H54 (cell line): ENCODE measurements around the gene MAD1L1.
"Not testable (repeated sequence)": the region's sequence is repeated elsewhere in the genome, so short reads cannot be mapped to it uniquely, and the experiment has no call there.

Experiments used
- DNase-seq: peaks from one replicate; pipeline ENCODE4 v3.0.0; 2011; ENCODE audit warnings: low spot score, mixed read lengths; ENCODE audit not compliant: insufficient read length
- FAIRE-seq: peaks from 3 replicates; lab custom pipeline; 2011; peaks lifted over from hg19 to GRCh38; lab: Jason Lieb, UNC
- POLR2A ChIP-seq: IDR thresholded peaks from 2 replicates; pipeline ENCODE4 v1.6.1; 2011; ENCODE audit warnings: low read depth, mild to moderate bottlenecking, low read length

MAD1L1 gene

DNA sequence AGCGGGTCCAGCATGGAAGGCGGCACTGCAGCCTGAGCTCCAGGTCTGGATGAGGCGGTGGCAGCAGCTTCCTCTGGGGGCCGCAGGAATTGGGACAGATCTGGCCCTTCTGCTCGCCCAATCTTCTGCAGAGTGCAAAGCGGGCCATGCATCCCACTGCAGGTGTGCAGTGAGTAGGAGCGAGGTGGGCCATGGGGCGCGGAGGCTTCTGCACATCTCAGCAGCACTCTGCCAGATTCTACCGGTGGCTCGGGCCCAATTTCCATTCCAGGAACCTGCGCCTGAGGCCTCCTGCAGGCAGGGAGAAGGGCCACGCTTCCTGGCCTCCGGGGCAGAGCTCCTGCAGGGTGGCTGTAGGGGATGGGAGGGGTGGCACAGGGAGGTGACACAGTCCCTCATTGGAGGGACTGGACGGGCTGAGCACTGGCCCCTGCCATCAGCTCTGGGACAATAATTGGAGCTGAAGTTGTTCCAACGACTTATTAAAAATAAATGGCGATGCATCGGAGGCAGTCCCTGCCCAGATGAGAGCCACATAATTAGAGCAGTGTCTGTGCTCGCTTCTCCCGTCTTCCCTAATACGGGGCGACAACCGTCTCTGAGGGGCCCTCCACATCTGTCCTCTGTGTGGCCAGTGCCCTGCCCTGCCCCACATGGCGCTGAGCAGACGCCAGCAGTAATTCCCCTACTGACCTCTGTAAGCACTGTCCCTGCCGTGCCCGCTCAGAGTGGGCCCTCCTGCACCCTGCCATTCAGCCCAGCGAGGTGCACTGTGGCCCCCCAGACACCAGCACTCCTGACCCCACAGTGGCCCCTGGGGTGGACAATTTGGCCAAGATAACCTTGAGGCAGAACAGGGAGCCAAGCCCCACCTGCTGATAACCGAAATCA is 365.1 kb downstream of the MAD1L1 start:
- TF ChIP-seq POLR2A: no peak
- FAIRE-seq (no peak), DNase-seq (no peak)

DNA sequence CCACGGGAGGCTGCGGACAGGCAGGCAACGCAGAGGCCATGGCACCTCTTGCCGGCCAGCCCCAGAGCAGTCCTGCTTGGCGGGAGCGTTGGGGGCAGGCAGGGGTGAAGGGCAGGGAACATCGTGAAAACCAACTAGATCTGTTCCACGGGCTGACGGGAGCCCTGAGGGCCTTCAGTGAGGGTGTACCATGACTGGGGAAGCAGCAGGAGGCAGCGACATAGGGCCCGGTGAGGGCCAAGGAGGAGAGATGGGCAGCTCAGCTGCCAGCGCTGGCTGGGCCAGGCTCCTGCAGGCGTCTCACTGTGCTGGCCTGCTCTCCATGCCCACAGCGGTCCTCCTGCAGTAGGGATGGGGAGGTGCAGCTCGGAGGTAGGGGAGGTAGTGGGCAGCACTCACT is 366.1 kb downstream of the MAD1L1 start:
- TF ChIP-seq POLR2A: no peak
- FAIRE-seq (no peak), DNase-seq (no peak)

DNA sequence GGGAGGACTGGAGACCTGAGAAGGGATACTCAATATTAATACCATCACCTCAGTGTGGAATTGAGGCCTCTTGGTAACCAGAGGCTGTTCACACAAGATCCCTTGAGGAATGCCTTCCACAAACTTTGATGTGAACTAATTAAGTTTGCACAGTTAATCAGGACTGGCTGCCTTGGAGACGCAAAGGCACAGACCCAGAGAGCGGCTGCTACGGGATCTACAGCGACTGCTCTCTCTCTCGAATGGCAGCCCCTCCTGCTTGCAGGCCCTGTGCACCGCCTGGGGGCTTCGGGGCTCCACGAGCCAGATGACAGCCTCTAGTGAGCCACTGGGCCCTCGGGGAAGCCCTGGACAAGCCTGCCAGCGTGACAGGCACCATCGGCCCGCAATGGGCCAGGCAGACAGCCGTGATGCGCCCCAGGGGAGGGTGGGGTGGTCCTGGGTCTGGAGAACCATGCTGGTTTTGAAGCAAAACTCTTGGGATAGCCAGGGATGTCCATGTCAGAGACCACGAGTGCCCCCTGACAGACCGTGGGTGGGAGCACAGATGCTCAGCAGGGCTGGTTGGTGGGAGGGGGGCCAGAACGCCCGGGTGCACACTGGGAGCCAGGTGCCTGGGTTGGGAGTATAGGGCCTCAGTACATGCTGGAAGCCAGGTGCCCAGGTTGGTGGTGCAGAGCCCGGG is 367.0 kb downstream of the MAD1L1 start:
- no peak for DNase-seq
- FAIRE-seq: no peak
- TF ChIP-seq POLR2A: no peak

DNA sequence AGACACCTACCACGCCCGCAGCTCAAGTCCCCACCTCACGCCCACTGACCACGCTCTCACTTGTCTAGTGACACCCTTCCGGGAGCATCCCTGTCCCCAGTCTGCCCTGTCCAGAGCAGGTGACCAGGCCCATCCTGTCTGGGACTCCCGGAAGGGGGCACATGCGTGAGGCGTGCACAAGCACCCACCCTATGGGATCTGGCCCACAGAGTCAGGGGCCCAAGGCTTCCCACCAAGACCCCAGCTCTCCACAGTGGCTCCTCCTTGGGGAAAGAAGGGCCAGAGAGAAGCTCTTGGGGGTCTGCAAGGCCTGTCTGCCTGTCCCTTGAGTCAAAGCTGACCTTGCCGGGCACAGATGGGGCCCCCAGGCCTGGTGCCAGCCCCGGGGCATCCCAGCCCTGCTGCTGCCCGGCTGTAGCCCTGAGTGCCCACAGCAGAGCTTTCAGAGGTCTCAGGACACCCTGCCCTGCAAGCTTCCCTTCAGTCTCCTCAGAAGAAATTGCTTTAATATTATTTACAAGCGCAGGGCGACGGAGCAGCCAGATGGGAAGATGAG is 367.7 kb downstream of the MAD1L1 start:
- no peak for TF ChIP-seq POLR2A
- DNase-seq (no peak), FAIRE-seq (no peak)

DNA sequence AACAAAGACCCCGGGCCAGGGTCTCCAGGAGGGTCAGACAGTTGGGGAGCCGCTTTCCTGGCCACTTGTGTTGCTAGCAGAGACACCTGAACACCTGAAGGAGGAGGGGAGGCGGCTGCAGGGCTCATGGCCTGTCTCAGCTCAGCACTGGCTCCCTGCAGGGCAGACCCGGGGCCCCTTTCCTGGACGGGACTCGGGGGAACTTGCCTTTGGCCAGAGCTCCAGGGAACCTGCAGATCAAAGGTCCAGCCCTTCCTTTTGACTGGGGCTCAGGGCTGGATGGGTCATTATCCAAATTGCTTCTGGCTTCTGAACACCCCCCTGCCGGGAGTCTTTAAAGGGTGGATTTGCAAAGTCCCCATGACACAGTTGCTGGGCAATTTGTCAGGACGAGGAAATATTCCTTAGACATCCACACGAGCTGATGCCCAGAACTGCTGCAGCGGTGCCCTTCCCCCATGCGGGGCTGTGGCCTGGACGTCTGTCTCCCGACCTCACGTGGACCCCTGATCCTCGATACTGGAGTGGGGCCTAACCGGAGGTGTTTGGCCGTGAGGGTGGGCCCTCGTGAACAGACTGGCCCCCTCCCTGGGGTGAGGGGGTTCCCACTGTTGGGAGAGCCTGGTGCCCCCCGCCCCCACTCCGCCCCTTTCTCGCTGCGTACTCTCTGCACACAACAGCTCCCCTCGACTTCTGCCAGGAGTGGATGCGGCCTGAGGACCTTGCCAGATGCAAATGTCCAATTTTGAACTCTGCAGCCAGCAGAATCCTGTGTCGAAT is 368.4 kb downstream of the MAD1L1 start:
- TF ChIP-seq POLR2A: no peak
- FAIRE-seq: no peak
- no peak for DNase-seq

DNA sequence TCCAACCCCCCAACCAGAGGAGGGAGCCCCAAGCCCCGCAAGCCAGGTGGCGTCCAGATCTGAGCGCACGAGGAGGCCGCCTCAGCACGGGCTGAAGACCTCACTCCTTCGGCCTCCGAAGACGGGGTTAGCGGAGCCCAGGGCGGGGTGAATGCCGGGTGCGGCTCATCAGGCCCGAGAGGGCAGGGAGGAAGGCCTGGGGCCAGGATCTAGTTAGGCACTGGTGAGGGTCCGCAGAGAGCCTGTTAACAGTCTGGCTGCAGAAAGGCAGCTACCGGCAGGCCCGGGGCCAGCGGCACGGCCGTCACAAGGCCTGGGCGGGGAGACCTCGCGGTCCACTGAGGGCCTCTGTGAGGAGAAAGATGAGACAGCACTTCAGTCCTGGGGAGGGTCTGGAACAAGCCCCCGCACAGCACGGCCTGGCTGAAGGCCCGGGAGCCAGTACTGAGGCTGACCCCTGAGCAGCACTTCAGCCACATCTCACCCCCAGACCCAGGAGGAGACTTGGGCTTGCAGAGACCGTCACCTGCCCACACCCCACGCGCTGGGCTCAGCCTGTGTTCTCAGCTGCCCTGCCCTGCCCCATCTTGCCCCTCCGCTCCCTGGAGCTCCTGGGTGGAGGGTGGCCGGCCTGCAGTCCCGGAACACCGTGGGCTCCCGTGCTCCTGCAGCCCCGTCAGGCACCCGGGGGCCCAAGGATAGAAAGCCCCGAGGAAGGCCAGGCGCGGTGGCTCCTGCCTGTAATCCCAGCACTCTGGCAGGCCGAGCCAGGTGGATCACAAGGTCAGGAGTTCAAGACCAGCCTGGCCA is 369.4 kb downstream of the MAD1L1 start:
- no peak for FAIRE-seq
- TF ChIP-seq POLR2A: no peak
- DNase-seq: no peak

DNA sequence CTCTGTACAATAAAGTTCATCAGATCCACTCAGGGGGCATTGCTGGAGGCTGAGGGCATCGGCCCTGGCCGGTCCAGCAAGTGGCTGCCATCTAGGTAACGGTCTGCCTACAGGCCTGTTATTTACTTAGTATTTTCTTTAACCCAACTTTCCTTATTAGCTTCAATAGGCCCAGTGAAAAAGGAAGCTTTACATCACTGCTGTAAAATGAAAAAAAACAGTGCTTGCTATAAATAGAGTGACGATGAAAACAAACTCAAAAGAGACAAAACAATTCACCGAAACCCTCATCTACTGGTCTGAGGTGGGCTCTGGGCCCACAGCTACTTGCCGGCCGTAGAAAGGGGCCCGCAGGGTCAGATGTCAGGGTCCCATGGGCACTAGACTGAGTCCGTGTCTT is 370.2 kb downstream of the MAD1L1 start:
- DNase-seq (no peak), FAIRE-seq (no peak)
- no peak for TF ChIP-seq POLR2A

DNA sequence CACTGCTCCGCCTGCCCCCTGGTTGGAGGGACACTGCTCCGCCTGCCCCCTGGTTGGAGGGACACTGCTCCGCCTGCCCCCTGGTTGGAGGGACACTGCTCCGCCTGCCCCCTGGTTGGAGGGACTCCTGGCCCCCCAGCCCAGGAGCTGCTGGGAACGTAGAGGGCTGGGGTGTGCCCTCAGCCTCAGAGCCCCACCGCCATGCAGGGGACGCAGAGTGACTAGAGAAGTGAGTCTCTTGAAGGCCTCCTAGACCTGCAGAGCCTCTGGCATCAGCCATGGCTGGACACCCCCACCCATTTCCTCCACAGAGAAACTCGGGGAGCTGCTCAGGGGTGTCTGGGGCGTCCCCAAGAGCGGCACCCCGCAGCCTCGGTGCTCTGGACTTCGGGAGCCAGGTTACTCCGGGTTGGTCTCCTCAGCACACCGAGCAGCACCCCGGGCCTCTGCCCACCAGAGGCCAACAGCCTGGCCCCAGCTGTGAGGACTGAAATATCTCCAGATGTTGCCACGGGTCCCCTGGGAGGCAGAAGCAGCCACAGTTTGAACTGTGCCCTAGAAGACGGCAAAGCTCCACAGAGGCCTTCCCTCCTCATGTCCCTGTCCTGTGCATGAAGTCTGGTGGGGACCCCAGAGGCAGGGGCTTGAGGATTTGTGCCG is 370.8 kb downstream of the MAD1L1 start:
- FAIRE-seq: no peak
- TF ChIP-seq POLR2A: no peak
- no peak for DNase-seq

DNA sequence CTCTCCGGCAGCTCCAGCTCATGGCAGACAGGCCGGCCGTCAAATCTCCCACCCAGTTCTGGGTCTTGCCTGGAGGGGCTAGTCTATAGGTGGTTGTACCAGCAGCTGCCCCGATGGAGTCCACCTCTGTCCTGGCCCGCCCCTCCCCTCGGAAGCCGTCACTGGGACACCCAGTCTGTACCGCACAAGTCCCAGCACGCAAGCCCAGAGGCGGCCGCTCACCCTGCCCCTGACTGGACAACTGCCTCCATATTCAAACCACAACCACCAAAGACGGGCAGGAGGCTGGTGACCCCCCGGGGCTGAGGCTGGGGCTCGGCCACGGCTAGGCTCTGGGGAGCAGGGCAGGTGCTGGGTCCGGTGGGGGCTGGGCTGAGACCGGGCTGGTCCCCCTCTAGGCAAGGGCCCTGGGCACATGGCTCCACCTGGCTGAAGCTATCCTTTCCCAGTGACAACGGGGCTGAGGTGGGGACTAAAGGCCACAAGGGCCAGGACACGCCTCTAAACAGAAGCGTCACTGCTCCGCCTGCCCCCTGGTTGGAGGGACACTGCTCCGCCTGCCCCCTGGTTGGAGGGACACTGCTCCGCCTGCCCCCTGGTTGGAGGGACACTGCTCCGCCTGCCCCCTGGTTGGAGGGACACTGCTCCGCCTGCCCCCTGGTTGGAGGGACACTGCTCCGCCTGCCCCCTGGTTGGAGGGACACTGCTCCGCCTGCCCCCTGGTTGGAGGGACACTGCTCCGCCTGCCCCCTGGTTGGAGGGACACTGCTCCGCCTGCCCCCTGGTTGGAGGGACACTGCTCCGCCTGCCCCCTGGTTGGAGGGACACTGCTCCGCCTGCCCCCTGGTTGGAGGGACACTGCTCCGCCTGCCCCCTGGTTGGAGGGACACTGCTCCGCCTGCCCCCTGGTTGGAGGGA is 371.6 kb downstream of the MAD1L1 start:
- not testable (repeated sequence) for FAIRE-seq, DNase-seq

DNA sequence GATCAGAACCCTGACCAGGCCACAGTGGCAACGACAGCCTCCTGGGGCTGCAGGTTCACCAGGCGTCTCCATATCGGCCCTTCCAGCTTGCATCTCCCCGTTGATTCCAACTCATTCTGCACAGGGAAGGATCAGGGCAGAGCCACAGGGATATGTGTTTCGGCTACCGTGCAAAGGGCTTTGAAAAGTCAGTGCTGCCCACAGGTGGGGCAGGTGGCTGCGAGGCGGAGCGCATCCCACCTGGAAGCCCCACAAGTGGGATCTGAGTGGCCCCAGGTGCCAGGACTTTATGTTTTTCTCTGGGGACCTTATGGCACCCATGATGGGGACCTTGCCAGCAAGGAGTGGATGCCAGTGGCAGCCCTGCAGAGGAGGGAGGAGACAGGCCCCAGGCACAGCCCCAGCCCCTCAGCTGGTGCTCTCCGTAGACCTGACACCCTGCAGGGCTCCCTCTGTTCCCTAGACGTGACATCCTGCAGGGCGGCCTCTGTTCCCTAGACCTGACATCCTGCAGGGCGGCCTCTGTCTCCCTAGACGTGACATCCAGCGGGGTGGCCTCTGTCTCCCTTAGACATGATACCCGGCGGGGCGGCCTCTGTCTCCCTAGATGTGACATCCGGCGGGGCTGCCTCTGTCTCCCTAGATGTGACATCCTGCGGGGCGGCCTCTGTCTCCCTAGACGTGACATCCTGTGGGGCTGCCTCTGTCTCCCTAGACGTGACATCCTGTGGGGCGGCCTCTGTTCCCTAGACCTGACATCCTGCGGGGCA is 373.3 kb downstream of the MAD1L1 start:
- DNase-seq: no peak
- FAIRE-seq: no peak
- no peak for TF ChIP-seq POLR2A
